HG03520 (cell line): ENCODE measurements around the gene CYB561.
A peak's percentile ranks its signal among the peaks of the same experiment; 100 is the strongest.

Experiments used
- ATAC-seq: cut with Tn5 transposase; IDR thresholded peaks from one replicate; pipeline ENCODE4 v1.9.1; 2021; ENCODE audit warnings: mild to moderate bottlenecking, moderate library complexity; ENCODE audit not compliant: unreplicated experiment

CYB561 gene, protein sequence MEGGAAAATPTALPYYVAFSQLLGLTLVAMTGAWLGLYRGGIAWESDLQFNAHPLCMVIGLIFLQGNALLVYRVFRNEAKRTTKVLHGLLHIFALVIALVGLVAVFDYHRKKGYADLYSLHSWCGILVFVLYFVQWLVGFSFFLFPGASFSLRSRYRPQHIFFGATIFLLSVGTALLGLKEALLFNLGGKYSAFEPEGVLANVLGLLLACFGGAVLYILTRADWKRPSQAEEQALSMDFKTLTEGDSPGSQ

DNA sequence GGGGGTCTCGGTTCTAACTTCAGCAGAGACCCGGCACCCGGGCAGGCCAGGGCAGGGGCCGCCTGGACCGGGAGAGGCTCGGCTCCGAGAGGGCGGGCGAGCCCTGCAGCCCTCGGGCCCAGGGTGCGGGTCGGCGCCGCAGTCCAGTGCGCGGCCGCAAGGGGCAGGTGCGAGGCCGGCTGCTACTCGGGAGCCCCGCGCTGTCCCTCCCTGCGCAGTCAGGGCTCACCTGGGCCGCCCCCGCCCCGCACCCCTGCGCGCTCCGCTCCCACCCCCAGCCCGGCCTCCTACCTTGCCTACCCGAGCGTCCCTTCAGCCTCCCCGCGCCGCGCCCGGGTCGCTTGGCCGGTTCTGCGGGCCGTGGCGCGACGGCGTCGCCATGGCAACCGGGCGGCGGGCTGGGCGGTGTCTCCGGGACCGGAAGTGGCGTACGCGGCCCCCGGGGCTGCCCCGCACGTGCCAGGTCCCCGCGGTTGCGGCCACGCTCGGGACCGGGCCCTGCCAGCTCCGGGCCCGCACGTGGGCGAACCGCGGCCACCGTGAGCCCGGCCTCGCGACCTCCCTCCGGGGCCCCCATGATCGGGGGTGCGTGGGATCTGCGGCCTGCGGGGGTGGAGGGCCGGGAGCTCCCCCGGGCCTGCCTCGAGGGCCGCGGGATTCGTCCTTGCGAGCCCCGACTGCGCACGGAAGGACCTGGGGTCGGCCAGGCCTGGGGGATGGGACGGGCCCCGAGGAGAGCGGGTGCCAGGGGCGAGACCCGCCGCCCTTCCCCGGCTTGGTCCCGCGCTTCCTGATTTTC lies at the start of gene CYB561:
Gene CYB561, minus strand, starts transcription at position 353 of the 799 bp plus-strand sequence. CDS start 8,759 bp downstream, outside the sequence.
- ATAC-seq, result peak; percentile 59

DNA sequence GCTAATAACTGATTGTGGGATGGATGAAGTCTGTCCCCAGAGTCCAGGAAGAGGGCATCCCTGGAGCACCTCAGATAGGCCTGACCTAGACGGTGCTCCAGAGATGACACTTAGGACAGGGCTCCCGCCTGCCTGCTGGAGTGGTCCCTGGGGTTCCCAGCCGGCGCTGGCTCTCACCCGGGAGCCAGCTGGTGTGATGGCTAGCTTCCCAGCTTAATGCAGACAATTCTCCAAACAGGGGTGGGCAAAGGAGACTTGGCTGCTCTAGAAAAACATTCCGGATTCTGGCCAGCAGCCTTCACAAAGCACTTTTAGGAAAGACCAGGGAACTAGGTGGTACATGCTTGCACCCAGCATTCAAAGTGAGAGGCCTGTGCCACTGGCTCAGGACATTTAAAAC lies 49.4 kb upstream of the CYB561 start:
- ATAC-seq, result no peak

DNA sequence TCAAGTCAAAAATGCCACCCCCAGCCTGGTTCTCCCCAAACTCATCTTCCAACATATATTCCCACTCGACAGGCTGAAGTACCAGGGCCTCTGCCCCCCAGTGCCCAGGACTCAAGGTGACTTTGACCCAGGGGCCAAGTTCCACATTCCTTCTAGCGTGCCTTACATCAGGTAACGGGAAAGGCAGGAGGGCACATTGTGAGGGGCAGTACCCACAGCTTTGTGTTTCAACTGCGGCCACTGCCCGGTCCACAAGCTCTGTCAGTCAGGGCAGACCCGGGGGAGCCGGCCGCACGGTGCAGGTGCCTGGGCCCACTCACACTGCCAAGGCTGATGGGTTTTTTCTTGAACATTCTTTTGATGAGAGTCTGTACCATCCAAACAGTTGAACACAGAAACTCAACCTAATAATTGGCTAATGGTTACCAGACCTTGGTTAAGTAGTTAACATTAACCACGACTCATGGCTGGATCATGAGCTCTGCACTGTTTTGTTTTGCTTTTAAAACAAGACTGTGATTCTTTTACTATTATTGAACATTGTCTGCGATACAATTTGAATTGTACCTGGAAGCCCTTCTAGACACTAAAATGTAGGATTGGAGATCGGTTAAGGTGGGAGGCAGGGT lies 48.3 kb upstream of the CYB561 start:
- ATAC-seq, result no peak

DNA sequence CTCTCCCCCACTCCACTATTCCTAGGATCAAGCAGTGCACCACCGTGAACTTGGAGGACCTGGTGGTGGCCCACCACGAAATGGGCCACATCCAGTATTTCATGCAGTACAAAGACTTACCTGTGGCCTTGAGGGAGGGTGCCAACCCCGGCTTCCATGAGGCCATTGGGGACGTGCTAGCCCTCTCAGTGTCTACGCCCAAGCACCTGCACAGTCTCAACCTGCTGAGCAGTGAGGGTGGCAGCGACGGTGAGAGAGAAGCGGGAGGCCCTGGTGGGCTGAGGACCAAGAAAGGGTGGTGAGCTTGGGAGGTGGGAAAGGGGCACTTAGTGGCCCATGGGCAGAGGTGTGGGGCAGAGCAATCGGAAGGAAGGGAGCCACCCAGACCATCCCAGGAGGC lies 47.3 kb upstream of the CYB561 start:
- no peak for ATAC-seq

DNA sequence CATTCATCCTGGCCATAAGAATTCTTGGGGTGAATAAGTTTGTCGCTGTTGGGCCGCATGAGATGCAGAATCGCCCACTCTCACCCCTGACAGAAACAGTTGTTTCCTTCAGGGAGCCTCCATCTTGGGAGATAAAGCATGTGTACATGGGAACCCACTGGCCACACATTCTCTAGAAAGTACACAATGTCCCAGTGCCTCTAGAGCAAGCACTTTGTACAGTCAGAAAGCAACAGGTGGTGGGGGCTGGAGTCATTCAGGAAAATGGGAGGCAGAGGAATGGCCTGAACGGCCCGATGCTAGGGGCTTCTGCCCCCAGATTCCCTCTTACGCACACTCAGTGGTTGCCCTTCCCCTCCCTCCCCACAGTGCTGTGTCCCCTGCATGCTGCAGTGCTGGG lies 46.8 kb upstream of the CYB561 start:
- no peak for ATAC-seq

DNA sequence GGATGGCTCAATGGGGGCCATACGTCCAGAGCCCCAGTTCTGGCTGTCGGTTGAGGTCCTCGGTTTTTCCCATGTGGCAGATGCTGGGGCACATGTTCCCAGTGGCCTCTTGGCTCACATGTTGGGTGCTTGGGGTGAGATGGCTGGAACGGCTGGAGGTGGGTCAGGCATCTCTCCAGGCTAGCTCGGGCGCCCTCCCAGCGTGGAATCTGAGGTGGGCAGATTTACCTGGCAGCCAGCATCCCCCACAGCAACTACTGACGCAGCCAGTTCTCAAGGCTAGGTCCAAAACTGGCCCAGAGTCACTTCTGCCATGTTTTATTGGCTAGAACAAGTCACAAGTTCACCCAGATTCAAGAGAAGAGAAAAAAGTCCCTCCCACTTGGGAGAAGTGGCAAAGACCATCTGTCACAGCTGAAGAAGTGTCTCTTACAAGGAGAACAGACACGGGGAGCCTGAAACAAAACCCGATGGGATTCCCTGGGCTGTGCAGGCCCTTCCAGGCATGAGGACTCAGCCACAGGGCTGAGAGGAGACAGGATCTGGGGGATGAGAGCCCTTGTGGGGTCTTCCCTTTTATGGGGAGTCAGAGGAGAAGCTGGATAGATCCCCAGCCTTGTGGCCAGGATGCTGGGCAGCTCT lies 46.0 kb upstream of the CYB561 start:
- no peak for ATAC-seq

DNA sequence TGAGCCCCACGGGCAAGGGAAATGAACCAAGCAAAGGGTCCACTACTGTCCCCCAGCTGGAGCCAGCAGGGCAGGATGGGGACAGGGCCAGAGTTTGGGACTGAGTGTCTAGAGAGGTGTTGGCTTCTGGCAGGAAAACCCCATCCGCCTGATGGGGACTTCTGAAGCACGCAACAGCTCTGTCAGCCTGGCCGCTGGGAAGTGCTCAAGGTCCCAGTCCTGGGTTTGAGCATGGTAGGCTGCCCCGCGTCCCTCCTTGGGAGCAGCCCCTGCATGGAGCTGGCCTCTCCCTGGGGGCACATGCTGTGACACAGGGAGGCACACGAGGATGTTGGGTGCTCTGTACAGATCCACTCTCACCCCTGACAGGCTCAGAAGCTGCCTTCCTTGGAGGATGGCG lies 45.3 kb upstream of the CYB561 start:
- no peak for ATAC-seq

DNA sequence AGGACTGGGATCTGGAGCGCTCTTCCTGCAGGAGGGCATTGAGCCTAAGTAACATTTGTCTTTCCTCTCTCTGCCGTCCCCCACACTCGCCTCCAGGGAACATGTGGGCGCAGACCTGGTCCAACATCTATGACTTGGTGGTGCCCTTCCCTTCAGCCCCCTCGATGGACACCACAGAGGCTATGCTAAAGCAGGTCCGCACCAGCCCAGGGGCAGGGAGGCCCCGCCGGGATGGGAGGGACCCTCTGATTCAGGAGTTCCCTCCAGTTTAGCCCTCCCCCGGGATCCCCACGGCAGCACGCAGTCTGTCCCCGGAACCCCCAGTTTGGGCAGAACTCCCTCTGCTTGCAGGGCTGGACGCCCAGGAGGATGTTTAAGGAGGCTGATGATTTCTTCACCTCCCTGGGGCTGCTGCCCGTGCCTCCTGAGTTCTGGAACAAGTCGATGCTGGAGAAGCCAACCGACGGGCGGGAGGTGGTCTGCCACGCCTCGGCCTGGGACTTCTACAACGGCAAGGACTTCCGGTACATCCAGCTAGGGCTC lies 44.8 kb upstream of the CYB561 start:
- ATAC-seq, result no peak

DNA sequence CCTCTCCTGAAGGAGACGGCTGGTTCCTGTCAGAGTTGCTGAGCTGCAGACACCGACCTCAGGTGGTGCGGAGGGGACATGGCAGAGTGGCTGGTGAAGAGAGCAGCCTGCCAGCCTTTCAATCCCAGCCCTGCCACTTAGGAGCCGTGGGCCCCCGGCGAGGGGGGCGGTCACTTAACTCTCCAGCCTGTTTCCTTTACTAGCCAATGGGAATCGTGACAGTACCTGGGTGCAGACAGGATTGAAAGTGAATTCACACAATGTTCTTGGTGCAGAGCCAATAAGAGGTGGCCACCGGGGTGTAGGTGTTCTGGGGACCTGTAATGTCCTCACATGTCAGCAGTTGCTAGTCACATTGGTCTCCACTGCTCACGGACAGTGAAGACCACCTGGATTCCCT lies 44.2 kb upstream of the CYB561 start:
- ATAC-seq, result no peak

DNA sequence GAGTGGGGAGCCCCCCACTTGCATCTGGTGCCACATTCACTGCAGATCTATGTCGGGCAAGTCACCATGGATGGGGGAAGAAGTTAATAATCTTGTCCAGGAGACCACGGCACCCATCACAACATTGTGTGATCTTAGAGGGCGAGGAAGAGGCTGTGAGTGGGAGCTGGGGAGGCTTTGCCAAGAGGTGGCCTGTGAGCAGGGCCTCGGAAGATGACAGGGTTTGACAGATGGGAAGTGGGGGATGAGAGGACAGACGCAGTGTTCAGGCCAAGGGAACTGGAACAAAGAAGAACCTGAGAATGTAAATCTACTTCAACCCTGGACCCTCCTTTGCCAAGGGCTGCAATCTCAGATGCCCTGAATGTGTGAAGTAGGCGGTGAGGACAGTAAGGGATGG lies 43.2 kb upstream of the CYB561 start:
- ATAC-seq, result no peak

DNA sequence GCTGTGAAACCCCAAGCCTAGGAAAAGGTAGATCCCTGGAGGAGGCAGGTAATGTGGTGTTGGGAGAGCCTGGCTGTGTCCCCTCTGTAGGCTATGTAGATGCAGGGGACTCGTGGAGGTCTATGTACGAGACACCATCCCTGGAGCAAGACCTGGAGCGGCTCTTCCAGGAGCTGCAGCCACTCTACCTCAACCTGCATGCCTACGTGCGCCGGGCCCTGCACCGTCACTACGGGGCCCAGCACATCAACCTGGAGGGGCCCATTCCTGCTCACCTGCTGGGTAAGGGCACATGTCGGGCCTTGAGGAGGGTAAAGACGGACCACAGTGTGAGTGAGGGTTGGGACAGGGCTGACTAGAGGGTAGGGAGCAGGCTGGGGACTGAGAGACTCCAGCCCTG lies 42.7 kb upstream of the CYB561 start:
- no peak for ATAC-seq

DNA sequence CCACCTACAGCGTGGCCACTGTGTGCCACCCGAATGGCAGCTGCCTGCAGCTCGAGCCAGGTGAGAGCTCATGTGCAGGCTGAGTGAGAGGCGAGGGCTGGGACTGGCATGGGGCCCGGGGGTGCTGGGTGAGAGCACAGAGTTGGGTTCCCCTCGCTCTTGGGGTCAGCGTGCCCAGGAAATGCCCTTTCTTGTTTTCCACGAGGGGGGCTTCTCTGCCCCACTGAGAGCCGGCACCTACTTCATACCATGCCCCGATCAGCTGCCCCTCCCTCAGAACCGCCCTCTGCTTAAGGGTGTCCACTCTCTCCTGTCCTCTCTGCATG lies 40.9 kb upstream of the CYB561 start:
- no peak for ATAC-seq

DNA sequence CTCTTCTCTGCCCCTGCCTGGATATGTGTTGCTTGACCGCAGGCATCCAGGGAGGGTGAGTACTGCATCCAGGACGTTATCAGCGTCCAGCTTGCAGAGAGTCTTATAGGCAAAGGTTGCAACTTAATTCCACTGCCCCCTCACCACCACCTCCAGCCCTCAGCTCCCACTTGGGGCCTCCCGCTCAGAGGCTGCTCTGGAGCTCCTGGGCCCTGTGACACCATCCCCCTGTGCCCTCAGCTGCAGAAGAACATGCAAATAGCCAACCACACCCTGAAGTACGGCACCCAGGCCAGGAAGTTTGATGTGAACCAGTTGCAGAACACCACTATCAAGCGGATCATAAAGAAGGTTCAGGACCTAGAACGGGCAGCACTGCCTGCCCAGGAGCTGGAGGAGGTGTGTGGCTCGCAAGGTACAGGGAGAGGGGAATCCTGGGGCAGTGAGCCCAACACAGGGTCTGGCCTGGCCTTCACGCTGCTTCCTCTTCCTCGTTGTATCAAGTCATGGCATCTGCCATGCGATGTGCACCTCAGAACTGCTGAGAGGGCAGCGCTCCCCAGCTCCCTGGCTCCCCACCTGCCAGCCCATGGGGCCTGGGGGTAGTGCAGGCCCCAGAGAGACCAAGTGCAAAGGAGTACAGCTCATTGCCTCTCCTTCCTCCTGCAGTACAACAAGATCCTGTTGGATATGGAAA lies 40.4 kb upstream of the CYB561 start:
- ATAC-seq, result no peak

DNA sequence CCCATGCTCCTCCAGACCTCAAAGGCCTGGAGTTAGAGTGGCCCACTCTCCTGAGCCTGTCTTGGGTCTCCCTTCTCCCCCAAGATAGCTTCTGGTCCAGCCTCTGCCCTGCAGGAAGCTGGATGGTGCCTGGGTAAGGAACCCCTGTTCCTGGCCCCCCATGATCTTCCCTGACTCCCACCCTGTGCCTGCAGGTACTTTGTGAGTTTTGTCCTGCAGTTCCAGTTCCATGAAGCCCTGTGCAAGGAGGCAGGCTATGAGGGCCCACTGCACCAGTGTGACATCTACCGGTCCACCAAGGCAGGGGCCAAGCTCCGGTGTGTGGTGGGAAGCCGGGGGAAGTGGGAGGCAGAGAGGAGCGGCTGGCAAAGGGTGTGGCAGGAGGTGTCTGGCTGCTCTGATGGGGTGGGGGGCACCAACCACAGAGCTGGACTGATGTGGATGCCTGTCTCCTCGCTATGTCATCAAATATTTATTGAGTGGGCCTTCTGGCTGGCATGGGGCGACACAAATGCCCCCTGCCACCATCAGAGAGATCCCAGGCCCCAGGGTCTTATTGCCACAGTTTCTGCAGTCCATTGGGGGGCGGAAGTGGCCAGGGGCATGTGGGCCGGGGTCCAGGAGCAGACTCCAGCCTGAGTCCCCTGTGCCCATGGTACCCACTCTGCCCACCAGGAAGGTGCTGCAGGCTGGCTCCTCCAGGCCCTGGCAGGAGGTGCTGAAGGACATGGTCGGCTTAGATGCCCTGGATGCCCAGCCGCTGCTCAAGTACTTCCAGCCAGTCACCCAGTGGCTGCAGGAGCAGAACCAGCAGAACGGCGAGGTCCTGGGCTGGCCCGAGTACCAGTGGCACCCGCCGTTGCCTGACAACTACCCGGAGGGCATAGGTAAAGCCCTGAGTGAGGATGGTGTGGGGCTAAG lies 37.8 kb upstream of the CYB561 start:
- ATAC-seq, result no peak

DNA sequence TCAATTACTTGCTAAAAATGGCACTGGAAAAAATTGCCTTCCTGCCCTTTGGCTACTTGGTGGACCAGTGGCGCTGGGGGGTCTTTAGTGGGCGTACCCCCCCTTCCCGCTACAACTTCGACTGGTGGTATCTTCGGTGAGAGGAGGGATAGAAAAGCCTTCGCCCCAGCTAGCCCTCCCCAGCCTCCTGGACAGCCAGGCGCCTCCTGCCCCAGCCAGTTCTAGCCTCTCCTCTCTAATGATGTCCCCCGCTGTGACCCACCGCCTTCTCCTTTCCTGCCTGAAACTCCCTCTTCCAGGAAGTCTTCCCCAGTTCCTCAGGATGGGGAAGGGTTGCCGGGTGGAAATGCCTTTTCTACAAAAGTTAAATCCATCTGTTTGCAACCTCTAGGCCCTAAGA lies 36.9 kb upstream of the CYB561 start:
- no peak for ATAC-seq

DNA sequence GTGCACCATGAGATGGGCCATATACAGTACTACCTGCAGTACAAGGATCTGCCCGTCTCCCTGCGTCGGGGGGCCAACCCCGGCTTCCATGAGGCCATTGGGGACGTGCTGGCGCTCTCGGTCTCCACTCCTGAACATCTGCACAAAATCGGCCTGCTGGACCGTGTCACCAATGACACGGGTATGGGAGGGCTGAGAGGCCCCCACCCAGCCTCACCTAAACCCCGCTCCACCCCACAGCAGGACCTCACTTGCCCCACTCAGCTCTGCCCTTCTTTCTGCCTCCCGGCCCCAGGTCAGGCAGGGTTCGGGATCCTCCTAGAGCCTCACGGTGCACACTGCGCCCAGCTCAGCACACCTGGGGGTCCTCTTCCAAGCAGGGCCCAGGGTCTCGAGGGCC lies 36.4 kb upstream of the CYB561 start:
- ATAC-seq, result no peak

DNA sequence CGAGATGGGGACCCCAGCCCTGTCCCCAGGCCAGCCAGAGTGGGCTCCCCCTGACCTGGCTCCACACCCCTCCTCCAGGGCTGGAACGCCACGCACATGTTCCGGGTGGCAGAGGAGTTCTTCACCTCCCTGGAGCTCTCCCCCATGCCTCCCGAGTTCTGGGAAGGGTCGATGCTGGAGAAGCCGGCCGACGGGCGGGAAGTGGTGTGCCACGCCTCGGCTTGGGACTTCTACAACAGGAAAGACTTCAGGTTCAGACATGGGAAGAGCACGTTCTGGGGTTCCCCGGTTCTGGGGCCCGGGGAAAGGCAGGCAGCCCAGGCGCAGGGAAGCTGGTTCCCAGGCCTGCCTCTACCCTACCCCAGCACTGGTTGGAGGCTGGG lies 35.4 kb upstream of the CYB561 start:
- no peak for ATAC-seq

DNA sequence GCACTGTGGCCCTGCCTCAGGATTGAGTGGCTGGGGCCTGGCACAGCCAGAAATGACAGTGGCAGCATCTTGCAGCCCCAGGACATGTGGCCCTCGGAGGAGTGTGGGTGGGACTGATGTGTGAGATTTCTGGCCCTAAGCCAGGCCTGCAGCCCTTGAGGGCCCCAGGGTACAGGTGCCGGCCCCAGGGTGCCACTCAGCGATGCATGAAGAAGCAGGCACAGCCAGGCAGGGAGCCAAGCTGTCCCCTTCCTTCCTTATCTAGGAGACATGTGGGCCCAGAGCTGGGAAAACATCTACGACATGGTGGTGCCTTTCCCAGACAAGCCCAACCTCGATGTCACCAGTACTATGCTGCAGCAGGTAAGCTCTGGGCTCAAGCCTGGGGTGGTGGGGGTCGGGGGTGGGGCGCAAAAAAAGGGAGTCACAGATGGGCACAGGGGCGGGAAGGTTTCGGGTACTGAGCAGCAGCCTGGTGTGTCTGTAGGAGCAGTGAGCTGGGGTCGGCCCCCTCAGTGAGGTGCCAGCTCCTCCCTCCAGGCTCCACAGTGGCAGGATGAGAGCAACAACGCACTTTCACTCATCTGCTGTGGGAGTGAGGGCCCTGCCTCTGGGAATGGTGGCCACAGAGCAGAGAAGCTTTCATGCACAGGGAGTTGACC lies 34.9 kb upstream of the CYB561 start:
- no peak for ATAC-seq

DNA sequence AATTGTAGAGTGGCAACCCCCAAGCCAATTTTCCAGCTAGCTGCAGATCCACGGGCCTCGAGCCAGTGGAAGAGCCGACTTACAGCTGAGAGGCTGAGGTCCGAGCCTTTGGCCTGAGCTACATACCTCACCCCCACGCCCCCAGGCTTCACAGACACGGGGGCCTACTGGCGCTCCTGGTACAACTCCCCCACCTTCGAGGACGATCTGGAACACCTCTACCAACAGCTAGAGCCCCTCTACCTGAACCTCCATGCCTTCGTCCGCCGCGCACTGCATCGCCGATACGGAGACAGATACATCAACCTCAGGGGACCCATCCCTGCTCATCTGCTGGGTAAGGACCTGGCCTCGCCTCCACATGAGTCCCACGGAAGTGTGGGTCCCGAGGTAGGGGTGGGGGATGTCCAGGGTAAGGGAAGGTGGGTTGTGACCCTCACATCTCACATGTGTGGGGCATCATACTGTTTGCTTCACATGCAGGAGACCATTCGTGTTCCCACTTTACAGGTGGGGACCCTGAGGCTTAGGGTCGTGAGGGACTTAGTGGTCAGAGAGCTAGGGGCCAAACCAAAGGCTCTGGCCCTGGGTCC lies 34.2 kb upstream of the CYB561 start:
- no peak for ATAC-seq
